GM12875 (cell line): ENCODE results near the gene MRPL24.

ENCODE experiments used
- H3K4me3 ChIP-seq: one replicate; pipeline ENCODE4 v1.5.1; 2011; ENCODE audit warnings: low read depth, low read length, control low read depth
- CTCF ChIP-seq: IDR thresholded peaks from 2 replicates; pipeline ENCODE4 v1.5.1; 2011; ENCODE audit warnings: low read depth, mild to moderate bottlenecking, control low read depth, inconsistent platforms, low read length, moderate library complexity, borderline replicate concordance; ENCODE audit not compliant: insufficient read depth

MRPL24 gene

DNA sequence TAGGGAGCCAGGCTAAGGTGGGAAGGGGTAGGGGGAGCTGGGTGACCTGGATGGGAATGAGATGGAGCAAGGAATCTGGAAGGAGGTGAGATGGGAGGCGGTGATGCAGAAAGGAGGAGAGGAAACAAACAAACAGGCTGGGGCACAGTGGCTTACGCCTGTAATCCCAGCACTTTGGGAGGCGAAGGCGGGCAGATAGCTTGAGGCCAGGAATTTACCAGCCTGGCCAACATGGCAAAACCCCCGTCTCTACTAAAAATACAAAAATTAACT lies 46.3 kb downstream of the MRPL24 start:
- TF ChIP-seq CTCF: no peak
- H3K4me3 ChIP-seq: no peak overlapping the region

DNA sequence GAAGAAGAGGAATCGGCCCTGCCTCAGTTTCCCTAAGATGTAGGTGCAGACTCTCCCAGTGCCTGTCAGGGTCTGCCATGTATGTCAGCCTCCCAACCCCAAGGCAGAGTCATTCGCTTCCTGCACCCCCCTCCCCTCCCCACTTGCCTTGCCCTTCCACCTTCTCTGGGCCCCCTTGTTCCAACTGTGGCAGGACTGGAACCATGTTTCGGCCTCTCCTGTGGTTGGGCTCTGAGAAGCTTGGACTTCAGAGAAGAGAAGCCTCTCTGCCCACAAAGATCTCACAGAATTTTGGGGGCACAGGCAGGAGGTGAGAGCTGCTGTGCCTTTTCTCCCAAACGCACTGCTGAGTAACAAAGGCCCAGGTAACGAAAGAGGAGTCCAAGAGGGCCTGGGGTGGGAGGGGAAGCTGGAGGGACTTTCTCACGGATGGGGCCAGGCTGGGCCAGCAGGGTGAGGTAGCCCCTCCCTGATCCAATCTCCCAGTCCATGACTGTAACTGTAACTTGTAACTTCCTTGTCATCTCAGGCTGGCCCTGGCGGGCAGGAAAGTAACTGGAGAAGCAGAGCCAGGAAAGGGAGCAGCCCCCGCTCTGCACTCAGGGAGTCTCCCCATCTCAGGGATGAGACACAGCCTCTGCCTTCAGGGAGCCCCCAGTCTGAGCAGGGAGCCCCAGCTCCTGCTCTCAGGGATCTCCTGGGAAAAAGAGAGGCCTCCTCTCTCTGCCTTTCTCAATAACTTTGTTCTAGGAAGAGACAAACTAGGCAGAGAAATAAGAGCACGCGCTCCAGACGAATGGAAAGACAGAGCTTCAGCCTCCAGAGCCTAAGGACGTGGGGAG lies 46.8 kb downstream of the MRPL24 start:
- H3K4me3 ChIP-seq: no peak overlapping the region

GRCh38 chr1:156692925-156693847 lies 47.7 kb downstream of the MRPL24 start:
- no peak overlapping the region for H3K4me3 ChIP-seq
- TF ChIP-seq CTCF: no peak

More for the DNA sequence above, 46.8 kb downstream of the MRPL24 start:
- TF ChIP-seq CTCF: no peak

DNA sequence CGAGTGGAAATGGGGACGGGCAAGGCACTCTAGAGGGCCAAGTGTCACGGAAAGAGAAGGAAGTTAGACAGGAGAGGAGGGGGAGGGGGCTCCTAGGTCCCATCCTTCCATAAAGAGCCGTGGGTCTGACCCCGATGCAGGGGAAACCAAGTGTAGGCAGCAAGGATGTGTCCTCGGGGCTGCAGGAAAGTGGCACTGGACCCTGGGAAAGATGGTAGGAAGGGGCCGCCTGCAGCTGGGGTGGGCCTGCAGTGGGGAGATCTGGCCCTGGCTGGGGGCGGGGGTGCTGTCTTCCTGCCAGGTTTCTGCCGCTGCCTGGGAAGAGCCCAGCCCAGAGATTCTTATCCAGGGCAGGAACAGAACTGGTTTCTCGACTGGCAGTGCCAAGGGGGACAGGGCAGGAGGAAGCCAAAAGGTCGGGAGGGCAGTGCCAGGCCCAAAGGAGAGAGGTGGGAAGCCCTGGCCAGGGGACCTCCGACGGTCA lies 48.4 kb downstream of the MRPL24 start:
- no peak for TF ChIP-seq CTCF
- H3K4me3 ChIP-seq: no peak overlapping the region

GRCh38 chr1:156691665-156692440 lies 49.0 kb downstream of the MRPL24 start:
- TF ChIP-seq CTCF: no peak
- H3K4me3 ChIP-seq: no peak overlapping the region

- no peak for TF ChIP-seq CTCF
- H3K4me3 ChIP-seq: no peak overlapping the region
These were observed 49.7 kb downstream of the MRPL24 start for GRCh38 chr1:156691191-156691590.
